K562 (cell line): Measurements from ENCODE around the gene ITGBL1.

Experiments
- HNRNPLL ChIP-seq: fragments of 200-400 bp; formaldehyde crosslinking; IDR thresholded peaks from 2 replicates; pipeline ENCODE4 v1.6.1; 2017; ENCODE audit warnings: low read length, low read depth, mild to moderate bottlenecking; ENCODE audit not compliant: poor library complexity, severe bottlenecking
- MXI1 ChIP-seq: IDR thresholded peaks from 2 replicates; pipeline ENCODE4 v1.6.1; 2011; ENCODE audit warnings: low read depth, mild to moderate bottlenecking, improper control_type of control experiment, low read length
- TF ChIP-seq, protein P1 (sequence below): fragments of 150-350 bp; conservative IDR thresholded peaks from 2 replicates; pipeline ENCODE4 v1.6.1; 2014; ENCODE audit warnings: low read length

- no peak for TF ChIP-seq MXI1
- TF ChIP-seq HNRNPLL, result no peak
- TF ChIP-seq, protein P1, sequence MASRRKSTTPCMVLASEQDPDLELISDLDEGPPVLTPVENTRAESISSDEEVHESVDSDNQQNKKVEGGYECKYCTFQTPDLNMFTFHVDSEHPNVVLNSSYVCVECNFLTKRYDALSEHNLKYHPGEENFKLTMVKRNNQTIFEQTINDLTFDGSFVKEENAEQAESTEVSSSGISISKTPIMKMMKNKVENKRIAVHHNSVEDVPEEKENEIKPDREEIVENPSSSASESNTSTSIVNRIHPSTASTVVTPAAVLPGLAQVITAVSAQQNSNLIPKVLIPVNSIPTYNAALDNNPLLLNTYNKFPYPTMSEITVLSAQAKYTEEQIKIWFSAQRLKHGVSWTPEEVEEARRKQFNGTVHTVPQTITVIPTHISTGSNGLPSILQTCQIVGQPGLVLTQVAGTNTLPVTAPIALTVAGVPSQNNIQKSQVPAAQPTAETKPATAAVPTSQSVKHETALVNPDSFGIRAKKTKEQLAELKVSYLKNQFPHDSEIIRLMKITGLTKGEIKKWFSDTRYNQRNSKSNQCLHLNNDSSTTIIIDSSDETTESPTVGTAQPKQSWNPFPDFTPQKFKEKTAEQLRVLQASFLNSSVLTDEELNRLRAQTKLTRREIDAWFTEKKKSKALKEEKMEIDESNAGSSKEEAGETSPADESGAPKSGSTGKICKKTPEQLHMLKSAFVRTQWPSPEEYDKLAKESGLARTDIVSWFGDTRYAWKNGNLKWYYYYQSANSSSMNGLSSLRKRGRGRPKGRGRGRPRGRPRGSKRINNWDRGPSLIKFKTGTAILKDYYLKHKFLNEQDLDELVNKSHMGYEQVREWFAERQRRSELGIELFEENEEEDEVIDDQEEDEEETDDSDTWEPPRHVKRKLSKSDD, result no peak
Measured at GRCh38 chr13:101746513-101746912, 294.0 kb downstream of the ITGBL1 start.
